Urothelium cell line (cell line): ENCODE results near the gene TMEM63A.
"Not testable (repeated sequence)": the region's sequence is repeated elsewhere in the genome, so short reads cannot be mapped to it uniquely, and the experiment has no call there.

ENCODE experiments used
- DNase-seq: peaks from one replicate; pipeline ENCODE4 v3.0.0; 2011; ENCODE audit warnings: low spot score, mixed read lengths
- FAIRE-seq: peaks from 2 replicates; lab custom pipeline; 2011; peaks lifted over from hg19 to GRCh38; lab: Jason Lieb, UNC

TMEM63A gene

DNA sequence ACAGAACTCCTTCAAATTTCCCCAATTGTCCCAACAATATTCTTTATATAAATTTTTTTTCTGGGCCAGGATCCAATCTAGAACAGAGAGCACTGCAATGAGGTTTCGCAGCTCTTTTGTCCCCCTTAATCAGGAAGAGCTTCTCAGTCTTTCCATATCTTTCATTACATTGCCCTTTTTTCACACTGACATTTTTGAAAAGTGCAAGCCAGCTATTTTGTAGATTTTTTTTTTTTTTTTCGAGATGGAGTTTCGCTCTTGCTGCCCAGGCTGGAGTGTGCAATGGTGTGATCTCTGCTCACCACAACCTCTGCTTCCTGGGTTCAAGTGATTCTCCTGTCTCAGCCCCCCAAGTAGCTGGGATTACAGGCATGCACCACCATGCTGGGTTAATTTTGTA is 75.4 kb downstream of the TMEM63A start:
- not testable (repeated sequence) for FAIRE-seq, DNase-seq

DNA sequence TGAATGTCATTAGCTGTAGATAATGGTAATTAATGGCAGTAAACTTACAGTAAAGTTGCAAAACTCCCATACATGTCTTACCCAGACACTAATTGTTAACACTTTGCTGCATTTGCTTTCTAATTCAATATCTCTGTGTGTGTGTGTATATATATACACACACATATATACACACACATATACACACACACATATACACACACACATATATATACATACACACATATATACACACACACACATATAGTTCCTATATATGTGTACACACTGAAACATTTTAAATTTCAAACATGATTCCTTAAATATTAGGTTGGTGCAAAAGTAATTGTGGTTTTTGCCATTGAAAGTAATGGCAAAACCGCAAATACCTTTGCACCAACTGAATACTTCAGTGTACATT is 75.9 kb downstream of the TMEM63A start:
- FAIRE-seq (no peak), DNase-seq (no peak)

DNA sequence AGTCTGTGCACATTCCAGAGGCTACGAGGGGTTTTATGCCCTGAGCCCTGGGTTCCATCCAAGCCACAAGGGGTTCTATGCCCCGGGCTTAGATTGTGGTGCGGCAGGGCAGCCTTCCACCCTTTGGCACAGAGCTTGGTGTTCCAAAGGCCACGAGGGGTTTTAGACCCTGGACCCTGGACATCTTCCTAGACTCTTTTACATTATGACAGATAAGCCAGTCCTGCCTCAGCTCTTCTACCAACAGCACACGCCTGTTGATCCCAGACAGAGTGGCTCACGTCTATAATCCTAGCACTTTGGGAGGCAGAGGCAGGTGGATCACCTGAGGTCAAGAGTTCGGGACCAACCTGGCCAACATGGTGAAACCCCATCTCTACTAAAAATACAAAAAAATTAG is 81.0 kb downstream of the TMEM63A start:
- not testable (repeated sequence) for DNase-seq, FAIRE-seq

DNA sequence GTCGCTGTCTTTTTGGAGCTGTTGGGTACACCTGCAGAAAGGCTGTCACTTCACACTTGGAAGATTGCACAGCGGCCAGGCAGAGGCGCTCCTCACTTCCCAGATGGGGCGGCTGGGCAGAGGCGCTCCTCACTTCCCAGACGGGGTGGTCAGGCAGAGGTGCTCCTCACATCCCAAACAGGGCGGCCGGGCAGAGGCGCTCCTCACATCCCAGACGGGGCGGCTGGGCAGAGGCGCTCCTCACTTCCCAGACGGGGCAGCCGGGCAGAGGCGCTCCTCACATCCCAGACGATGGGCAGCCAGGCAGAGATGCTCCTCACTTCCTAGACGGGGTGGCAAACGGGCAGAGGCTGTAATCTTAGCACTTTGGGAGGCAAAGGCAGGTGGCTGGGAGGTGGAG is 86.1 kb downstream of the TMEM63A start:
- DNase-seq, FAIRE-seq: not testable (repeated sequence)
